PC-3 (cell line): ENCODE measurements around the gene ZNF160.

Source experiments
- EZH2phosphoT487 ChIP-seq: fragments of 300-600 bp; sonication (generic); IDR thresholded peaks from 2 replicates; pipeline ENCODE4 v1.6.1; 2018; ENCODE audit warnings: mild to moderate bottlenecking, antibody characterized with exemption, low read length, borderline replicate concordance
- TF ChIP-seq, protein P1 (sequence below): fragments of 300-600 bp; sonication (generic); conservative IDR thresholded peaks from 2 replicates; pipeline ENCODE4 v1.5.1; 2017; ENCODE audit warnings: antibody characterized with exemption, low read depth, mild to moderate bottlenecking, low read length

- no peak for TF ChIP-seq EZH2phosphoT487
- TF ChIP-seq, protein P1, sequence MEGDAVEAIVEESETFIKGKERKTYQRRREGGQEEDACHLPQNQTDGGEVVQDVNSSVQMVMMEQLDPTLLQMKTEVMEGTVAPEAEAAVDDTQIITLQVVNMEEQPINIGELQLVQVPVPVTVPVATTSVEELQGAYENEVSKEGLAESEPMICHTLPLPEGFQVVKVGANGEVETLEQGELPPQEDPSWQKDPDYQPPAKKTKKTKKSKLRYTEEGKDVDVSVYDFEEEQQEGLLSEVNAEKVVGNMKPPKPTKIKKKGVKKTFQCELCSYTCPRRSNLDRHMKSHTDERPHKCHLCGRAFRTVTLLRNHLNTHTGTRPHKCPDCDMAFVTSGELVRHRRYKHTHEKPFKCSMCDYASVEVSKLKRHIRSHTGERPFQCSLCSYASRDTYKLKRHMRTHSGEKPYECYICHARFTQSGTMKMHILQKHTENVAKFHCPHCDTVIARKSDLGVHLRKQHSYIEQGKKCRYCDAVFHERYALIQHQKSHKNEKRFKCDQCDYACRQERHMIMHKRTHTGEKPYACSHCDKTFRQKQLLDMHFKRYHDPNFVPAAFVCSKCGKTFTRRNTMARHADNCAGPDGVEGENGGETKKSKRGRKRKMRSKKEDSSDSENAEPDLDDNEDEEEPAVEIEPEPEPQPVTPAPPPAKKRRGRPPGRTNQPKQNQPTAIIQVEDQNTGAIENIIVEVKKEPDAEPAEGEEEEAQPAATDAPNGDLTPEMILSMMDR, result no peak
Measured at GRCh38 chr19:53088091-53088490, 15.1 kb downstream of the ZNF160 start.
